Measurements from ENCODE around the gene SLC7A6. TPM values are rescaled to one million over a fixed set of nuclear protein-coding genes. Genes with fewer than 3 reads are reported as not detected.

SLC7A6 gene
- total and polyA plus RNA-seq, 2 of the 13 experiments (the other 11 are each of a cell fraction or from before 2014, with no cell fraction given) = 35.8 to 70.8 TPM

DNA sequence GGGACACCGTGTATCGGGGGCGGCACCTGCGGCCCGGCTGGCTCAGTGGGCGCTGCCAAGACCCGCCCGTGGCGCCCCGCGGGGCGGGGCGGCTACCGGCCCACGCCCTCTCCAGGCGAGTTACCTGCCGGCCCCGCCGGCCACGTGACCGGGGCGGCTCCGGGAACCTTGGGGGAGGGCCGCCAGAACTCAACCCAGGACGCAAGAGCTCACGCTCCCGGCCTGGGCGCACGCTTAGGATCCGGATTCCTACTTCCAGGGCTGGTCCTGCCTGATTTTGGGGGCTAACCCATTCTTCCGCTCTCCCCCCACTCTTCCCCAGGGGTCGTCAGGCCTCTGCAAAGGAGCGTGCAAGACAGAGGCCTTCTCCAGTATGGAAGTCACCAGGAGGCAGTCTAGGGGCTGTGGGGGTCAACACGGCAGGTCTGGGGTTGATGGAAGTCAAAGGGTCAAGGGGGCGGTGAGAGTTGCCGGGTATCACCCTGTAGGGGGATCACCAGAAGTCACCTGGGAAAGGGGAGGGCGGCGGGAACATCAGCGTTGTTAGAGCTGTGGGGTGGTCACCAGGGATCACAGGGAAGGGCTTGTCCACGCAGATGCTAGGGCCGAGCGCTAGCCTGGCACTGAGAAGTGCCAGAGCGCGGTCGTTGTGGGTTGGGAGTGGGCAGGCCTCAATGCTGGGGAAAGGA, 28.0 kb upstream of the SLC7A6 start (continued):
- TF ChIP-seq NFE2L1 (CRISPR knock-in tag; IDR thresholded peaks at IDR 0.05; ENCODE audit: borderline replicate concordance) (no peak), ZNF878 (CRISPR knock-in tag; IDR thresholded peaks at IDR 0.05) (no peak), ZNF230 (CRISPR knock-in tag; IDR thresholded peaks at IDR 0.05) (peak; percentile 19; the same call in 1 of the 2 replicates), ZBTB7A (CRISPR knock-in tag; IDR thresholded peaks at IDR 0.05) (no peak), ATF7-NPFF (CRISPR knock-in tag; IDR thresholded peaks at IDR 0.05; ENCODE audit: low read depth) (peak; percentile 54), REPIN1 (CRISPR knock-in tag; IDR thresholded peaks at IDR 0.05; ENCODE audit: borderline replicate concordance, low read depth) (no peak; the same call in 1 of the 2 replicates), ZNF598 (CRISPR knock-in tag; IDR thresholded peaks at IDR 0.05; ENCODE audit: borderline replicate concordance) (no peak), STAG1 (CRISPR knock-in tag; IDR thresholded peaks at IDR 0.05) (peak; percentile 12; the same call in 1 of the 2 replicates), ZNF891 (CRISPR knock-in tag; IDR thresholded peaks at IDR 0.05) (0 out of 2 replicates have a peak, but pooled peaks have one; percentile 0), BHLHE40 (IDR thresholded peaks at IDR 0.05; ENCODE audit: low read length) (peak; percentile 85), ZSCAN22 (CRISPR knock-in tag; IDR thresholded peaks at IDR 0.05) (peak; percentile 34; the same call in 1 of the 2 replicates), HOXA5 (CRISPR knock-in tag; IDR thresholded peaks at IDR 0.05) (peak; percentile 65; the same call in 1 of the 2 replicates), DR1 (CRISPR knock-in tag; IDR thresholded peaks at IDR 0.05) (no peak)
- TF ChIP-seq, protein P1, sequence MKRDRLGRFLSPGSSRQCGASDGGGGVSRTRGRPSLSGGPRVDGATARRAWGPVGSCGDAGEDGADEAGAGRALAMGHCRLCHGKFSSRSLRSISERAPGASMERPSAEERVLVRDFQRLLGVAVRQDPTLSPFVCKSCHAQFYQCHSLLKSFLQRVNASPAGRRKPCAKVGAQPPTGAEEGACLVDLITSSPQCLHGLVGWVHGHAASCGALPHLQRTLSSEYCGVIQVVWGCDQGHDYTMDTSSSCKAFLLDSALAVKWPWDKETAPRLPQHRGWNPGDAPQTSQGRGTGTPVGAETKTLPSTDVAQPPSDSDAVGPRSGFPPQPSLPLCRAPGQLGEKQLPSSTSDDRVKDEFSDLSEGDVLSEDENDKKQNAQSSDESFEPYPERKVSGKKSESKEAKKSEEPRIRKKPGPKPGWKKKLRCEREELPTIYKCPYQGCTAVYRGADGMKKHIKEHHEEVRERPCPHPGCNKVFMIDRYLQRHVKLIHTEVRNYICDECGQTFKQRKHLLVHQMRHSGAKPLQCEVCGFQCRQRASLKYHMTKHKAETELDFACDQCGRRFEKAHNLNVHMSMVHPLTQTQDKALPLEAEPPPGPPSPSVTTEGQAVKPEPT (CRISPR knock-in tag; IDR thresholded peaks at IDR 0.05; ENCODE audit: low read depth) = peak; percentile 61; the same call in 1 of the 2 replicates
- TF ChIP-seq, protein P2, sequence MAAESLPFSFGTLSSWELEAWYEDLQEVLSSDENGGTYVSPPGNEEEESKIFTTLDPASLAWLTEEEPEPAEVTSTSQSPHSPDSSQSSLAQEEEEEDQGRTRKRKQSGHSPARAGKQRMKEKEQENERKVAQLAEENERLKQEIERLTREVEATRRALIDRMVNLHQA (CRISPR knock-in tag; IDR thresholded peaks at IDR 0.05) = no peak
- TF ChIP-seq, protein P3, sequence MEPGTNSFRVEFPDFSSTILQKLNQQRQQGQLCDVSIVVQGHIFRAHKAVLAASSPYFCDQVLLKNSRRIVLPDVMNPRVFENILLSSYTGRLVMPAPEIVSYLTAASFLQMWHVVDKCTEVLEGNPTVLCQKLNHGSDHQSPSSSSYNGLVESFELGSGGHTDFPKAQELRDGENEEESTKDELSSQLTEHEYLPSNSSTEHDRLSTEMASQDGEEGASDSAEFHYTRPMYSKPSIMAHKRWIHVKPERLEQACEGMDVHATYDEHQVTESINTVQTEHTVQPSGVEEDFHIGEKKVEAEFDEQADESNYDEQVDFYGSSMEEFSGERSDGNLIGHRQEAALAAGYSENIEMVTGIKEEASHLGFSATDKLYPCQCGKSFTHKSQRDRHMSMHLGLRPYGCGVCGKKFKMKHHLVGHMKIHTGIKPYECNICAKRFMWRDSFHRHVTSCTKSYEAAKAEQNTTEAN (CRISPR knock-in tag; conservative IDR thresholded peaks at IDR 0.05) = peak; percentile 57; the same call in 1 of the 2 replicates
- TF ChIP-seq, protein P4, sequence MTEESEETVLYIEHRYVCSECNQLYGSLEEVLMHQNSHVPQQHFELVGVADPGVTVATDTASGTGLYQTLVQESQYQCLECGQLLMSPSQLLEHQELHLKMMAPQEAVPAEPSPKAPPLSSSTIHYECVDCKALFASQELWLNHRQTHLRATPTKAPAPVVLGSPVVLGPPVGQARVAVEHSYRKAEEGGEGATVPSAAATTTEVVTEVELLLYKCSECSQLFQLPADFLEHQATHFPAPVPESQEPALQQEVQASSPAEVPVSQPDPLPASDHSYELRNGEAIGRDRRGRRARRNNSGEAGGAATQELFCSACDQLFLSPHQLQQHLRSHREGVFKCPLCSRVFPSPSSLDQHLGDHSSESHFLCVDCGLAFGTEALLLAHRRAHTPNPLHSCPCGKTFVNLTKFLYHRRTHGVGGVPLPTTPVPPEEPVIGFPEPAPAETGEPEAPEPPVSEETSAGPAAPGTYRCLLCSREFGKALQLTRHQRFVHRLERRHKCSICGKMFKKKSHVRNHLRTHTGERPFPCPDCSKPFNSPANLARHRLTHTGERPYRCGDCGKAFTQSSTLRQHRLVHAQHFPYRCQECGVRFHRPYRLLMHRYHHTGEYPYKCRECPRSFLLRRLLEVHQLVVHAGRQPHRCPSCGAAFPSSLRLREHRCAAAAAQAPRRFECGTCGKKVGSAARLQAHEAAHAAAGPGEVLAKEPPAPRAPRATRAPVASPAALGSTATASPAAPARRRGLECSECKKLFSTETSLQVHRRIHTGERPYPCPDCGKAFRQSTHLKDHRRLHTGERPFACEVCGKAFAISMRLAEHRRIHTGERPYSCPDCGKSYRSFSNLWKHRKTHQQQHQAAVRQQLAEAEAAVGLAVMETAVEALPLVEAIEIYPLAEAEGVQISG (CRISPR knock-in tag; IDR thresholded peaks at IDR 0.05) = 0 out of 2 replicates have a peak, but pooled peaks have one; percentile 25
- TF ChIP-seq, protein P5, sequence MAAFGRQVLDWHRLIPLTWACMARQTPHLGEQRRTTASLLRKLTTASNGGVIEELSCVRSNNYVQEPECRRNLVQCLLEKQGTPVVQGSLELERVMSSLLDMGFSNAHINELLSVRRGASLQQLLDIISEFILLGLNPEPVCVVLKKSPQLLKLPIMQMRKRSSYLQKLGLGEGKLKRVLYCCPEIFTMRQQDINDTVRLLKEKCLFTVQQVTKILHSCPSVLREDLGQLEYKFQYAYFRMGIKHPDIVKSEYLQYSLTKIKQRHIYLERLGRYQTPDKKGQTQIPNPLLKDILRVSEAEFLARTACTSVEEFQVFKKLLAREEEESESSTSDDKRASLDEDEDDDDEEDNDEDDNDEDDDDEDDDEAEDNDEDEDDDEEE (CRISPR knock-in tag; IDR thresholded peaks at IDR 0.05) = peak; percentile 95
- TF ChIP-seq, protein P6, sequence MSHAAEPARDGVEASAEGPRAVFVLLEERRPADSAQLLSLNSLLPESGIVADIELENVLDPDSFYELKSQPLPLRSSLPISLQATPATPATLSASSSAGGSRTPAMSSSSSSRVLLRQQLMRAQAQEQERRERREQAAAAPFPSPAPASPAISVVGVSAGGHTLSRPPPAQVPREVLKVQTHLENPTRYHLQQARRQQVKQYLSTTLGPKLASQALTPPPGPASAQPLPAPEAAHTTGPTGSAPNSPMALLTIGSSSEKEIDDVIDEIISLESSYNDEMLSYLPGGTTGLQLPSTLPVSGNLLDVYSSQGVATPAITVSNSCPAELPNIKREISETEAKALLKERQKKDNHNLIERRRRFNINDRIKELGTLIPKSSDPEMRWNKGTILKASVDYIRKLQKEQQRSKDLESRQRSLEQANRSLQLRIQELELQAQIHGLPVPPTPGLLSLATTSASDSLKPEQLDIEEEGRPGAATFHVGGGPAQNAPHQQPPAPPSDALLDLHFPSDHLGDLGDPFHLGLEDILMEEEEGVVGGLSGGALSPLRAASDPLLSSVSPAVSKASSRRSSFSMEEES (CRISPR knock-in tag; IDR thresholded peaks at IDR 0.05) = peak; percentile 68
